Suprapubic skin (tissue), 4 donors: ENCODE results near the gene SMIM3. TPM values are rescaled to one million over a fixed set of nuclear protein-coding genes. Genes with fewer than 3 reads are reported as not detected.
"Not testable (repeated sequence)": the region's sequence is repeated elsewhere in the genome, so short reads cannot be mapped to it uniquely, and the experiment has no call there.

Source experiments
- DNase-seq, 2 donors: peaks; one replicate each; pipeline ENCODE4 v3.0.0-alpha.2; 2019; ENCODE audit warnings: low spot score in 2 of 2
- H3K27ac ChIP-seq: fragments of 200-600 bp; sonication (generic); one replicate; pipeline ENCODE4 v1.5.1; 2019
- H3K27me3 ChIP-seq: fragments of 200-600 bp; sonication (generic); one replicate; pipeline ENCODE4 v1.5.1; 2019
- H3K36me3 ChIP-seq: fragments of 200-600 bp; sonication (generic); one replicate; pipeline ENCODE4 v1.5.1; 2019
- H3K4me1 ChIP-seq: fragments of 200-600 bp; sonication (generic); one replicate; pipeline ENCODE4 v1.5.1; 2019
- H3K4me3 ChIP-seq: fragments of 200-600 bp; sonication (generic); one replicate; pipeline ENCODE4 v1.5.1; 2019; ENCODE audit warnings: mild to moderate bottlenecking
- H3K9me3 ChIP-seq: fragments of 200-600 bp; sonication (generic); one replicate; pipeline ENCODE4 v1.5.1; 2019
- CTCF ChIP-seq, 2 donors: fragments of 200-600 bp in 1 of 2; fragments of 450-650 bp in 1 of 2; sonication (generic) in 1 of 2; IDR thresholded peaks; one replicate each; pipeline ENCODE4 v1.5.1; 2016 to 2019; ENCODE audit warnings: antibody characterized with exemption in 2 of 2, mild to moderate bottlenecking in 1 of 2, moderate library complexity in 1 of 2
- EP300 ChIP-seq: sonication (generic); formaldehyde crosslinking; IDR thresholded peaks from one replicate; pipeline ENCODE4 v1.6.1; 2017; ENCODE audit warnings: antibody characterized with exemption
- POLR2A ChIP-seq, 2 donors: fragments of 450-650 bp; IDR thresholded peaks; one replicate each; pipeline ENCODE4 v1.6.1; 2017; ENCODE audit warnings: antibody characterized with exemption in 2 of 2, mild to moderate bottlenecking in 2 of 2, moderate library complexity in 2 of 2
- POLR2AphosphoS5 ChIP-seq, 3 donors: sonication (generic); formaldehyde crosslinking; IDR thresholded peaks; one replicate each; pipeline ENCODE4 v1.6.1; 2017; ENCODE audit warnings: antibody characterized with exemption in 3 of 3
- WGBS: methylation state at CpG from one replicate; pipeline ENCODE4 v1.1.5; 2018; 5-methylcytosine and 5-hydroxymethylcytosine counted together
- total RNA-seq, 4 donors: library from RNA; depleted of rRNA; stranded (reverse); fragments of >200 nt; gene quantifications; one replicate each; pipeline ENCODE4 v1.1.0, GENCODE V29; 2016

Gene SMIM3
- total RNA-seq, 4 donors from 2014 or later, result 7.1 to 18.7 (median 14.1) TPM

- no peaks in the 10 kb centered on the region for H3K4me1 ChIP-seq
- TF ChIP-seq POLR2AphosphoS5 (IDR thresholded peaks at IDR 0.05) (no peak), EP300 (no peak), POLR2A (IDR thresholded peaks at IDR 0.05) (no peak), CTCF (IDR thresholded peaks at IDR 0.05) (no peak)
- no peaks in the 10 kb centered on the region for H3K27me3 ChIP-seq
- no peak overlapping the region for H3K27ac ChIP-seq
- no peaks in the 10 kb centered on the region for H3K36me3 ChIP-seq
- no peaks in the 10 kb centered on the region for H3K9me3 ChIP-seq
- no peak for DNase-seq
- H3K4me3 ChIP-seq, result no peak overlapping the region
- 89% methylated on average over 2 of the region's 2 CpGs for WGBS
Observed at GRCh38 chr5:150816946-150817345, 38.4 kb downstream of the SMIM3 start.

- TF ChIP-seq POLR2A (IDR thresholded peaks at IDR 0.05), result no peak
- no peak for TF ChIP-seq CTCF (IDR thresholded peaks at IDR 0.05)
- TF ChIP-seq EP300, result no peak
- H3K27me3 ChIP-seq, result no peaks in the 10 kb centered on the region
- no peak overlapping the region for H3K4me3 ChIP-seq
- H3K9me3 ChIP-seq, result peaks cover 15% of the 10 kb centered on the region
- WGBS, result 83% methylated on average over 5 of the region's 5 CpGs
- no peak for DNase-seq
- no peaks in the 10 kb centered on the region for H3K4me1 ChIP-seq
- no peaks in the 10 kb centered on the region for H3K36me3 ChIP-seq
- no peak overlapping the region for H3K27ac ChIP-seq
Observed at GRCh38 chr5:150829744-150830143, 51.2 kb downstream of the SMIM3 start.

GRCh38 chr5:150831821-150832220 lies 53.3 kb downstream of the SMIM3 start:
- not testable (repeated sequence) for H3K4me1 ChIP-seq, DNase-seq, H3K4me3 ChIP-seq, H3K27ac ChIP-seq, H3K36me3 ChIP-seq, H3K27me3 ChIP-seq
- 93% methylated on average over 3 of the region's 3 CpGs for WGBS
- peaks cover 15% of the 10 kb centered on the region for H3K9me3 ChIP-seq

- DNase-seq, result no peak
- WGBS, result 65% methylated on average over 5 of the region's 5 CpGs
- no peak overlapping the region for H3K27ac ChIP-seq
- no peak overlapping the region for H3K4me3 ChIP-seq
- TF ChIP-seq EP300 (no peak), POLR2A (IDR thresholded peaks at IDR 0.05) (no peak), CTCF (IDR thresholded peaks at IDR 0.05) (no peak), POLR2AphosphoS5 (IDR thresholded peaks at IDR 0.05) (no peak)
- no peaks in the 10 kb centered on the region for H3K27me3 ChIP-seq
- H3K36me3 ChIP-seq, result no peaks in the 10 kb centered on the region
- no peaks in the 10 kb centered on the region for H3K4me1 ChIP-seq
- peaks cover 12% of the 10 kb centered on the region for H3K9me3 ChIP-seq
Observed at GRCh38 chr5:150836064-150836463, 57.5 kb downstream of the SMIM3 start.

- no peaks in the 10 kb centered on the region for H3K4me1 ChIP-seq
- H3K27ac ChIP-seq, result no peak overlapping the region
- 95% methylated on average over 3 of the region's 3 CpGs for WGBS
- no peaks in the 10 kb centered on the region for H3K36me3 ChIP-seq
- no peak for TF ChIP-seq CTCF (IDR thresholded peaks at IDR 0.05)
- TF ChIP-seq POLR2AphosphoS5 (IDR thresholded peaks at IDR 0.05), result no peak
- no peak for TF ChIP-seq POLR2A (IDR thresholded peaks at IDR 0.05)
- no peak for TF ChIP-seq EP300
- peaks cover 5% of the 10 kb centered on the region for H3K9me3 ChIP-seq
- H3K27me3 ChIP-seq, result no peaks in the 10 kb centered on the region
- H3K4me3 ChIP-seq, result no peak overlapping the region
- no peak for DNase-seq
Observed at GRCh38 chr5:150836703-150837102, 58.1 kb downstream of the SMIM3 start.

- WGBS, result 100% methylated on average over 1 of the region's 32 CpGs
Observed at GRCh38 chr5:150845185-150845859, 66.8 kb downstream of the SMIM3 start.

GRCh38 chr5:150846308-150846653 lies 67.7 kb downstream of the SMIM3 start, which contains the start of gene IRGM:
TSS of gene IRGM (plus strand) at chr5:150846521. CDS start at chr5:150848124, 1,603 bp downstream.
- H3K4me3 ChIP-seq, H3K4me1 ChIP-seq, H3K9me3 ChIP-seq, H3K27ac ChIP-seq, DNase-seq, H3K36me3 ChIP-seq, H3K27me3 ChIP-seq: not testable (repeated sequence)
- WGBS, result 78% methylated on average over 3 of the region's 3 CpGs

More at GRCh38 chr5:150845185-150845859, 66.8 kb downstream of the SMIM3 start:
- H3K4me3 ChIP-seq, H3K4me1 ChIP-seq, H3K27ac ChIP-seq, H3K36me3 ChIP-seq, H3K9me3 ChIP-seq, DNase-seq, H3K27me3 ChIP-seq: not testable (repeated sequence)
